Measurements from ENCODE around the gene IGSF8.

The IGSF8 gene

DNA sequence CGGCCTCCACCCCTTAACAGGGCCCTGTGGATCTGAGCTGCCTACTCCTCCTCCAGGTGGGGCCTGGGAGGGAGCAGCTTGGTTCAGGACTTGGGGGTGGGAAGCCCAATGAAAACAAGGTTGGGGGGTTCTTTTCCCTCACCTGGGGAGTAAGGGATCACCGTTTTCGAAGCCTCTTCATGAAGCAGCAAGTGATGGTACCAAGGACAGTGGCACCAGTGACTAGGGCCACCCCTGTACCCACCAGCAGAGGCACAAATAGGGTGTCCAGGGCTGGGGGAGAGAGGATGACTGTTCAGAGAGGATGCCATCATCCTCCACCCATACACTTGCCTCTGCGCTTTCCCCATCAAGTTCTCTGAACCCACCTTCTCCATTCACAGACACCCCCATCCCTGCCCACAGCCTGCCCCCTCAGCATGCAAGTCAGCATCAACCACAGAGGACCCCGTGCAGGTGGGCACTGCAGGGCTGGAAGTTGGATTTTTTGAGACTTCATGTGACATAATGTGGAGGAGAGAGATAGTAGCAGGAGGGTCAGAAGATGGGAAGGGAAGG is 6.7 kb downstream of the IGSF8 start:
- in situ Hi-C loops (cut with MboI; ENCODE audit: low sequenced_read_pairs): no loop called here

GRCh38 chr1:160090760-160091159 is 7.7 kb downstream of the IGSF8 start:
- in situ Hi-C loops (cut with MboI; ENCODE audit: low sequenced_read_pairs): no loop called here

- in situ Hi-C loops (cut with MboI; ENCODE audit: low sequenced_read_pairs): no loop called here
Observed at GRCh38 chr1:160089883-160090282, 8.5 kb downstream of the IGSF8 start.

DNA sequence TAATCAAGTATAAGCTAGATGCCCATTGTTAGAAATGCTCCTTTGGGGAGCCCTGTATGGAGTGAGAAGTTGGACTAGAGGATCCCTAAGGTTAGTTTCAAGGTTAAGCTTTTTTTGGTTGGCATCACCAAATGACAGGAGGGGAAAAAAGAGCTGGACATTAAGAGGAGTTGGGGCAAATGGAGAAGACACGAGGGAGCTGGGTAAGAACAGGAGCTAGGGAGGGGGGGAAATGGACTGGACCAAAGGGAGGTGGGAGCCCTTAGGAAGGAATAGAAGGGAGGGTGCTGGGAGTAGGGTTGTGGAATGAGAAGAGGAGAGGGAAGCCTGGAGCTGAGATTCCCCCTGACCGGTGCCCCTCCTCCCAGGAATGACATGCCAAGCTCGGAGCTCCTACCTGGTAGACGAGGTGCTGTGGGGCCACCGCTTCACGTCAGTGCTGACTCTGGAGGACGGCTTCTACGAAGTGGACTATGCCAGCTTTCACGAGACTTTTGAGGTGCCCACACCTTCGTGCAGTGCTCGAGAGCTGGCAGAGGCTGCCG is 11.2 kb downstream of the IGSF8 start:
- in situ Hi-C loops (cut with MboI; ENCODE audit: low sequenced_read_pairs): no loop called here

DNA sequence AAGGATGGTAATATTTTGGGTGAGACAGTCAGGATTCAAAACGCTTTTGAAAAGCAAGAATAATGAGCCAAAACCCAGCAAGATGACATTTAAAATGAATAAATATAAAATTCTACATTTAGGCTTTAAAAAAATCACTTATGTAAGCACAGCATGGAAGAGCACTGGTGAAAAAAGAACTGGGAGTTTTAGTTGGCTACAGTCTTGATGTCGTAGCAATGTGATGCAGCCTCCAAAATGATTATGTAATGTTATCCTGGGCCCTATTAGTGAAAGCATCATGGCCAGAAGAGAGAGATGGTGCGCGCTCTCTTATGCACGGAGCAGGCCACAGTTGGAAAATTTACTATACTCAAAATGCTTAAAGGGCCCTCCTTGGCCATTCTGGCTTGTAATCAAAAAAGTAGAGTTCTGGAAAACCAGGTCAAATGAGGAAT is 11.9 kb downstream of the IGSF8 start:
- in situ Hi-C loops (cut with MboI; ENCODE audit: low sequenced_read_pairs): no loop called here

GRCh38 chr1:160085686-160086455 is 12.5 kb downstream of the IGSF8 start:
- in situ Hi-C loops (cut with MboI; ENCODE audit: low sequenced_read_pairs): no loop called here

DNA sequence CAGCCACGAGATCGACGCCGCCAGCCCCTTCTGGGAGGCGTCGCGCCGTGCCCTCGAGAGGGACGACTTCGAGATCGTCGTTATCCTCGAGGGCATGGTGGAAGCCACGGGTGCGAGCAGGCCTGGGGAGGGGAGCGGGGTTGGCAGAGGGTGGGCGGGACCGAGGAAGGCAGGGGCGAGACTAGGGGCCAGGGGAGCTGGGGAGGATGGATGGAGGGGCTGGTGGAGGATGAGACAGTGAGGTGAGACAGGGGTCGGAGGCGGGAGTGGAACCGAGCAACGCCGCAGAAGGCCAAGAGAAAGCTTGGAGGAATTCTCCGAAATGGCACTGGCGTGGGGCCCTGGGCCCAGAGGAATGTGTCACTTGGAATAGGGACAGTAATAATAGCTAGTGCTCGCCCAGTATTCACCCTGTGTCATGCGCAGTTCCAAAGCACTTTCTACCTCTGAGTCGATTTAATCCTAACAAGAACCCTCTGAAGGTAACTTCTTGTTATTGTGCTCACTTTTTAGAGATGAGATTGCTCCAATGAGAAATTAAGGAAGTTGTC is 13.6 kb downstream of the IGSF8 start:
- in situ Hi-C loops (cut with MboI; ENCODE audit: low sequenced_read_pairs): no loop called here

- in situ Hi-C loops (cut with MboI; ENCODE audit: low sequenced_read_pairs): no loop called here
Observed at GRCh38 chr1:160083968-160084770, 14.2 kb downstream of the IGSF8 start.

- in situ Hi-C loops (cut with MboI; ENCODE audit: low sequenced_read_pairs): no loop called here
Observed at GRCh38 chr1:160082926-160083325, 15.5 kb downstream of the IGSF8 start.

- in situ Hi-C loops (cut with MboI; ENCODE audit: low sequenced_read_pairs): no loop called here
Observed at GRCh38 chr1:160082487-160082886, 15.9 kb downstream of the IGSF8 start.

DNA sequence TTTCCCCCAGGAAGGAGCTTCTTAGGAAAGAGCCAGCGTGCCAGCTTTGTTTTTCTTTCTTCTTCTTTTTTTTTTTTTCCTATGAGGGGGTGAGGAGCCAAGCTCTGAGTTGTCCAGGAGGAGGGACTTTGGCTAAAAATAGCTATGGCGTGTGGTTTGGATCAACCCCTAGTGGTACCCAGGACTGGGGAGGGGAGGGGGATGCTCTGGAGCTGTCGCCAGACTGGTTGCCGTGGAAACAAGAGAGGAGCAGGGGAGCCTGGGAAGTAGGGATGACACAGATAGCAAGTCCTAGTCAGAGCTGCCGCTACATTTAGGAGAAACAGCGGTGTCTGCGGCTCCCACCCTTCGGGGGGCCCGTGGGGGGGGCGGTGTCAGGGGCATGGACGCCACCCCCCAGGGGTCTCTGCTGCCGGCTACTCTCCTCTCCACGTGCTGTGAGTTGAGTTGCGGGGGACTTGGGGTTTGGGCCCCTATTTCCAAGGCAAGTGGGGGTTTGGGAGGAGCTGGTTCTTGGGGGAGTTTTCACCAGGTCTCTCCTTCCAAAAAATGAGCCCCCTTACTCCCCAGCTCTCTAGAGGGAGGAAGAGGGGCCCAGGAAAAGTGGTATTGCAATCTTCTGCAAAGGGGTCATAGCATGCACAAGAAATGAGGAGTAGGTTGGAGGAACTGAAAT is 17.0 kb downstream of the IGSF8 start, which contains the start of gene KCNJ9:
Gene KCNJ9 (plus strand): TSS at position 278 of the 676 bp plus-strand sequence. CDS start 2,493 bp downstream, outside the sequence.
- in situ Hi-C loops (cut with MboI; ENCODE audit: low sequenced_read_pairs): no loop called here

DNA sequence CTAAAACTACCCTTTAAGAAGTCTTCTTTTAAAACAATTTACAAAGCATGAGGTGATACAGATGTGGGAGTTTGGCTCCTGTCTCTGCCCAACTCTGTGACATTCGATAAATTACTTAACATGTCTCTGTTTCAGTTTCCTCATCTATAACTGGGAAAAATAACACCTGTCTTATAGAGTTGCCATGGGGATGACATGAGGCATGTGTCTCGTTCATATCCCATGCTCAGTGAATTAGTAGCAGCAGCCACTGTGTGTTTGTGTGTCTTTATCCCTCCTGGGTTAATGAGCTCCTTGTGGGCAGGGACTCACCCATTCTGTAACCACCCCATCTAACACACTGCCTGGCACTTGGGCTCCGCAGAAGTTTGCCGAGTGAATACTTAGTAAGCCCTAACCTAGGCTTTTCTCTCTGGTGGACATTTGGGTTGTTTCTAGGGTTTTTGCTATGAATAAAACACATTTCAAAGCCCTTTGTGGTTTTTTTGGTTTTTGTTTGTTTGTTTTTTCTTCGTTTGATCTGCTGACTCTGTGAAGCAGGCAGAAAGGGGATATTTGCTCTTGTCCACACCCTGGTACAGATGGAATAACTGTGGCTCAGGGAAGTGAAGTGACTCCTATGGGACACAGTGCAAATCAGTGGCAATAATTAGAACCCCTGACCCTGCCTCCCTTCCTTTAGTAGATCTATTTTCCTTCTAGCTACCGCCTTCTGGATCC is 17.9 kb downstream of the IGSF8 start:
- in situ Hi-C loops (cut with MboI; ENCODE audit: low sequenced_read_pairs): no loop called here

DNA sequence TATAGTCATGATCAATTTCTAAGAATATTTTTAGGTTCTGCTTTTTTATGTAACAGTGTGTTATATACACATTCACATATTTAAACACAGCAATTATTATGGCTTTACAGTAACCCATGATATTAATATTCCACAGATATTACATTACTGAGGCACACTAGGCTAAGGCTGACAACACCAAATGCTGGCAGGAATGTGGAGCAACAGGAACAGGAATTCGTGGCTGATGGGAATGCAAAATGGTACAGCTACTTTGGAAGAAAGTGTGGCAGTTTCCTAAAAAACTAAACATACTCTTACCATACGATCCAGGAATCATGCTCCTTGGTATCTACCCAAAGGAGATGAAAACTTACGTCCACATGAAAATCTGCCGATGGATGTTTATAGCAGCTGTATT is 19.0 kb downstream of the IGSF8 start:
- in situ Hi-C loops (cut with MboI; ENCODE audit: low sequenced_read_pairs): no loop called here

- in situ Hi-C loops (cut with MboI; ENCODE audit: low sequenced_read_pairs): no loop called here
Observed at GRCh38 chr1:160078512-160079195, 19.8 kb downstream of the IGSF8 start.

DNA sequence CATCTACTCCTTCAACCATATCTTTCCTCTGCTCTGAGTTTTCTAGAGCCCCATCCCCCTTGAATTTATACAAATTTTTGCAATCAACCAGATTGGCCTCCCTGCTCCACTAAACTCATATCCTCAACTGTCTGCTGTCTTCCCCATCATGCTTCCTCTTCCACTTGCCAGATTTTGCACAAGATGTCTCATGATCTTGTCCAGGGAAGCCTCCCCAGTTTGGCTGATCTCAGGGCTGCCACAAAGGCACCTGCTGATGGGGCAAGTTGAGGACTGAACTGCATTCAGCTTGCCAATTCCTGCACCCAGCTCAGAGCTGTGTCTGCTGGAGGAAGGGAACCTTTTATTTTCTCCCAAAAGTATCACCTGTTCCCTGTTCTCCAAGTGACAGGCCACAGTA is 20.9 kb downstream of the IGSF8 start:
- in situ Hi-C loops (cut with MboI; ENCODE audit: low sequenced_read_pairs): no loop called here

GRCh38 chr1:160076295-160076694 is 22.1 kb downstream of the IGSF8 start:
- in situ Hi-C loops (cut with MboI; ENCODE audit: low sequenced_read_pairs): no loop called here

DNA sequence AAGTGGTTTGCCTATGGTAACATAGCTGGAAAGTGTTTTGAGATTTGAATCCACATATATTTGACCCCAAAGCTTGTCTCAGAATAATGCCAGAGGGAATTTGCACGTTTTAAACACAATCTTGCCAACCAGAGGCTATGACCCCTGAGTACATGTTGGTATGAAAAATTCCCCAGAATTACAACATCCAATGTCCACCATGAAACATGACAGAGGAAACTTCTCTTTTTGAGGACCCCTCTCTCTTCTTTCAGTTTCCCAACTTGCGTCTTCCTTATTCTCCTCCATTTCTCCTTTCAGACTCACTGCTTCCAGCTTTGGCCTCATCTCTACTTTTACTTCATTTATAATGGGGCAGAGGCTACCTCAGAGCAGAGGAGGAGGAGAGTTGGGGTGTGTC is 22.6 kb downstream of the IGSF8 start:
- in situ Hi-C loops (cut with MboI; ENCODE audit: low sequenced_read_pairs): no loop called here

DNA sequence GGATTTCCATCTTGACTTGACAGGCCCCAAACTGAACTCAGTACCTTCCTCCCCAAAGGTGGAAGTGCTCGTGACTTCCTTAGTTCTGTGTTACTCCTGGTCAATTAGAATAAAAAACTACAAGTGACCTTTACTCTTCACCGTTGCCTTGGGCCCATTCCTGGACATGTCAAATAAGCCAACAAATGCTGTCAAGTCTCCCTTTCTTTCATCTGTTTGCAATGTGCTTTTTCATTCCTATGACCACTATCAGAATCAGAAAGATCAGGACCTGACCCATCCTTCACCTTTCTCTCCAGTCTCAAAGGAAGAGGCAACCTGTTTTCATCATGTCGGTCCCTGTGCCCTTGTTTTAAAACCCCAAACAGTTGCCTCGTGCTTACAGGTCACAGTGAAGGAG is 23.6 kb downstream of the IGSF8 start:
- in situ Hi-C loops (cut with MboI; ENCODE audit: low sequenced_read_pairs): no loop called here

- in situ Hi-C loops (cut with MboI; ENCODE audit: low sequenced_read_pairs): no loop called here
Observed at GRCh38 chr1:160071289-160071688, 27.1 kb downstream of the IGSF8 start.

Data from HL-60/S4 treated with phorbol 12-myristate 13-acetate at 8.2 ng/mL for 4 days and 3 days (cell line).